Activated naive CD4-positive, alpha-beta T cell treated with anti-CD3 and anti-CD28 coated beads, Interleukin-2, amount 50 U/mL, for 24 hours (primary cell): ENCODE measurements around the gene EPB42.
"Not testable (repeated sequence)": the region's sequence is repeated elsewhere in the genome, so short reads cannot be mapped to it uniquely, and the experiment has no call there.

ENCODE experiments used
- H3K27ac Mint-ChIP-seq: one replicate; pipeline ENCODE4 v1.8.0; 2021; ENCODE audit warnings: mild to moderate bottlenecking, mixed read lengths
- H3K27me3 Mint-ChIP-seq: one replicate; pipeline ENCODE4 v1.8.0; 2021; ENCODE audit warnings: mixed read lengths
- H3K36me3 Mint-ChIP-seq: one replicate; pipeline ENCODE4 v1.8.0; 2021; ENCODE audit warnings: mixed read lengths
- H3K4me1 Mint-ChIP-seq: one replicate; pipeline ENCODE4 v1.8.0; 2021; ENCODE audit warnings: mixed read lengths
- H3K4me3 Mint-ChIP-seq: one replicate; pipeline ENCODE4 v1.8.0; 2021; ENCODE audit warnings: mild to moderate bottlenecking, mixed read lengths
- H3K9me3 Mint-ChIP-seq: one replicate; pipeline ENCODE4 v1.8.0; 2021; ENCODE audit warnings: mixed read lengths

EPB42 gene

GRCh38 chr15:43225950-43226255, 5.1 kb upstream of the EPB42 start:
- H3K27me3 Mint-ChIP-seq, H3K36me3 Mint-ChIP-seq, H3K9me3 Mint-ChIP-seq, H3K4me3 Mint-ChIP-seq, H3K27ac Mint-ChIP-seq, H3K4me1 Mint-ChIP-seq: not testable (repeated sequence)

GRCh38 chr15:43225201-43225949, 4.6 kb upstream of the EPB42 start:
- no peaks in the 10 kb centered on the region for H3K9me3 Mint-ChIP-seq
- H3K27ac Mint-ChIP-seq = no peak overlapping the region
- no peaks in the 10 kb centered on the region for H3K36me3 Mint-ChIP-seq
- peaks cover 7% of the 10 kb centered on the region for H3K4me1 Mint-ChIP-seq
- no peak overlapping the region for H3K4me3 Mint-ChIP-seq
- peaks cover 5% of the 10 kb centered on the region for H3K27me3 Mint-ChIP-seq

GRCh38 chr15:43221422-43221821, 604 bp upstream of the EPB42 start:
- Mint-ChIP-seq H3K4me1 (peaks cover 7% of the 10 kb centered on the region), H3K27me3 (peaks cover 5% of the 10 kb centered on the region), H3K9me3 (no peaks in the 10 kb centered on the region), H3K4me3 (no peak overlapping the region), H3K27ac (no peak overlapping the region), H3K36me3 (no peaks in the 10 kb centered on the region)

GRCh38 chr15:43219929-43220928, 589 bp downstream of the EPB42 start:
- no peak overlapping the region for H3K4me3 Mint-ChIP-seq
- no peaks in the 10 kb centered on the region for H3K4me1 Mint-ChIP-seq
- peaks cover 3% of the 10 kb centered on the region for H3K27me3 Mint-ChIP-seq
- no peaks in the 10 kb centered on the region for H3K9me3 Mint-ChIP-seq
- H3K36me3 Mint-ChIP-seq = no peaks in the 10 kb centered on the region
- H3K27ac Mint-ChIP-seq = no peak overlapping the region

DNA sequence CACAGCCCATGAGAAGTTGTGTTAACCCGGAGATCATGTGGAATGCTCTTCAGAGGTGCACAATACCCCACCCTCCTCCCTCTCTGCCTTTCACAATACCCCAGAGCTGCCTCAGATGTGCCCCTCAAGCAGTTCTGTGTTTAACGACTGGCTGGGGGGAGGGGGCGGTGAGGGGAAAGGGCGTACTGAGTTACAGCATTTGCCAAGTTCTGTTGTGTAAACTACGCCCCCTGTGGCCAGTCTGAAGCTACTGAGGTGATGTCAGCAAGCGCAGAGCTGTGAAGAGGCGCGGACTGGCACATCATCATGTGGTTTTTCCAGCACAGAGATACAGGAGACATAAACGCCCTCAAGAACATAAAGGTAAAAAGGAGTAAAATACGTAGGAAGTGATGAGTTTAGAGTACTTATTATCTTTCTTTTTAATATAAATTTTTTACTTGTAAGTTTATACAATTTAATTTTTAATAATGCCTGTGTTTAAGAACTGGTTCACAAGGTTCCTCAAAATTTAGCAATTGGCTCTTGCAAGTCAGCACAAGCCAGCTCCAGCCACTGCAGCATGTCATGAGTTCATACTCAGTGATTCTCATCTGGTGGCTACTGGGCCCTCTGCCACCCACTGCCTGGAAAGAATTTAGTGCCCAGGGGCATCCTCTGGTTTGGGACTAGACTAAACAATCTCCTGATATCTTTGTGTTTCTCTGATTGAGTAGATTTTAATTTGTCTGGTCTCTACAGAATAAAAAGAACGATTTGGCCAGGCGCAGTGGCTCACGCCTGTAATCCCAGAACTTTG, 1.7 kb downstream of the EPB42 start:
- no peak overlapping the region for H3K27ac Mint-ChIP-seq
- no peak overlapping the region for H3K4me3 Mint-ChIP-seq
- no peaks in the 10 kb centered on the region for H3K27me3 Mint-ChIP-seq
- no peaks in the 10 kb centered on the region for H3K36me3 Mint-ChIP-seq
- H3K4me1 Mint-ChIP-seq = no peaks in the 10 kb centered on the region
- no peaks in the 10 kb centered on the region for H3K9me3 Mint-ChIP-seq

DNA sequence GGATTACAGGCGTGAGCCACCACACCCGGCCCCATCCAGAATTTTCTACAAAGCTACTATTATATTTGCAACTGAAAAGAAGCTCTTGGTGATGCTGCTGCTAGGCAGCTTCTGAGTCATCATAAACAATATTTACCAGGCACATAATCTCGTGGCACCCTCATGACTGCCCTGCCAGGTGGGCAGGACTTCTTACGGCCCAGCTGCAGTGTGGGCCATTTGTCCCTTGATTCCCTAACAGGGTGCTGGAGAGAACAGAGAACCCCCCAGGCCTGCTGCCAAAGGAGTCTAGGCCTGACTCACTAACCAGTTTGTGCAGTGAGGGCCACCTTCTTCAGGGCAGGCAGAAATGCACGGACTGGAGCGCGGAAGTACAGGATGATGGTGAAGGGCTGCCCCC, 4.9 kb downstream of the EPB42 start:
- H3K36me3 Mint-ChIP-seq = no peaks in the 10 kb centered on the region
- no peaks in the 10 kb centered on the region for H3K4me1 Mint-ChIP-seq
- H3K27ac Mint-ChIP-seq = no peak overlapping the region

GRCh38 chr15:43214592-43215295, 6.1 kb downstream of the EPB42 start:
- Mint-ChIP-seq H3K27me3 (peaks cover 2% of the 10 kb centered on the region), H3K27ac (no peak overlapping the region), H3K4me3 (no peak overlapping the region), H3K9me3 (no peaks in the 10 kb centered on the region), H3K36me3 (no peaks in the 10 kb centered on the region), H3K4me1 (no peaks in the 10 kb centered on the region)

More for the DNA sequence above, 4.9 kb downstream of the EPB42 start:
- Mint-ChIP-seq H3K27me3 (no peaks in the 10 kb centered on the region), H3K9me3 (no peaks in the 10 kb centered on the region), H3K4me3 (no peak overlapping the region)

DNA sequence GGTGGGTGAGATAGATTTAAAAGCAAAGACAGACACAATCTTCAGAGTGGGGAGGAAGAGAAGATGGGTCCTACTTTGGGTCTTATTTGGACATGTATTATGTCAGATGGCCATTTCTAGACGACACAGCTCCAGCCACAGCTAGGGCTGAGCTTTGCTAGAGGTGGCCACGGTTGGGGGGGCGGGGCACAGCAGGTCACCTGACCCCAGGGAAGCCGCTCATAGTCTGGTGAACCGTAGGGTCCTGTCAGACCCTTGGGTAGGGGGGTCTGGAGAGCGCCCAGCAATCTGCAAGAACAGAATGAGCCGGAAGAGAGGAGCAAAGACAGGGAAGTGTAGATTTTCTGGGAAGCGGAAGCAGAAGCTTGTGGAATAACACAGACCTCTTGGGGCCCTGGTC, 6.6 kb downstream of the EPB42 start:
- H3K9me3 Mint-ChIP-seq = no peaks in the 10 kb centered on the region
- H3K4me3 Mint-ChIP-seq = no peak overlapping the region
- H3K4me1 Mint-ChIP-seq = no peaks in the 10 kb centered on the region
- H3K27me3 Mint-ChIP-seq = peaks cover 2% of the 10 kb centered on the region
- H3K27ac Mint-ChIP-seq = no peak overlapping the region
- H3K36me3 Mint-ChIP-seq = no peaks in the 10 kb centered on the region

DNA sequence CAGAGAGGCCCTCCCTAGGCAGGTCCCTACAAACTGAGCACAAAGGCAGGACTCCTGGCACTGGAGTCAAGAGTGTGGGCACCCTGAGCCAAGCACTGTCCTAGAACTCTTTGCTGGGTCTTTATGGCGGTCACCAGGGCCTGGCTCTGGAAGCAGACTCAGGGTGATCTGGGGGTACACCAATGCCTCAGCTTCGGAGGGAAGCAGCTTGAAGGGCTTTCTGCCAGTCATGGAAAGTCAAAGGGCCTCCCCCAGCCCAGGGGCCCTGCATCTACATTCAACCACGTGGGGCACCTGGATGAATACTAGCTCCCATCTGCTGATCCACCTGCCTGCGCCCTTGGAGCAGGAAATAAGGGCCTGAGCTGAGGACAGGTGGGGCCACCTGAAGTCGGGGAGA, 7.4 kb downstream of the EPB42 start:
- H3K4me1 Mint-ChIP-seq = no peaks in the 10 kb centered on the region
- no peak overlapping the region for H3K4me3 Mint-ChIP-seq
- no peak overlapping the region for H3K27ac Mint-ChIP-seq
- no peaks in the 10 kb centered on the region for H3K9me3 Mint-ChIP-seq
- H3K27me3 Mint-ChIP-seq = peaks cover 5% of the 10 kb centered on the region
- no peaks in the 10 kb centered on the region for H3K36me3 Mint-ChIP-seq

- no peak overlapping the region for H3K27ac Mint-ChIP-seq
- no peak overlapping the region for H3K4me3 Mint-ChIP-seq
- H3K4me1 Mint-ChIP-seq = no peaks in the 10 kb centered on the region
- peaks cover 6% of the 10 kb centered on the region for H3K27me3 Mint-ChIP-seq
- no peaks in the 10 kb centered on the region for H3K9me3 Mint-ChIP-seq
- H3K36me3 Mint-ChIP-seq = no peaks in the 10 kb centered on the region
Measured at GRCh38 chr15:43212951-43213350, 7.9 kb downstream of the EPB42 start.

DNA sequence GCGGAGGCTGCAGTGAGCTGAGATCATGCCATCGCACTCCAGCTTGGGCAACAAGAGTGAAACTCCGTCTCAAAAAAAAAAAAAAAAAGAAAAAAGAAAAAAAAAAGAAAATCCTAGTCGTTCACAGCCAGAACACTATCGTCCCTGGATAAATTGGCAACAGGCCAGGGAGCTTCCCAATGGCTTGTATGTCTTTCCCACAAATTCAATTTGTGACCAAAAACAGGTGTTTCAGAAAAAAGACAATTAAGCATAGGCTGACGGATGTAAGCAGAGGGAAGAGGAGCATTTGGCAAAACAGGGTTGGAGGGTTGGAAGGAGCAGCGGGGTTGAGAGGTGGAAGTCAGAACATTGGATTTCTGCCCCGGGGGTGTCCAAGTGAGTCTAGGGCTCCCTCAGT, 8.5 kb downstream of the EPB42 start:
- Mint-ChIP-seq H3K27me3 (peaks cover 6% of the 10 kb centered on the region), H3K4me3 (no peak overlapping the region), H3K36me3 (no peaks in the 10 kb centered on the region), H3K27ac (no peak overlapping the region), H3K9me3 (no peaks in the 10 kb centered on the region), H3K4me1 (no peaks in the 10 kb centered on the region)

GRCh38 chr15:43211224-43211735, 9.5 kb downstream of the EPB42 start:
- no peak overlapping the region for H3K27ac Mint-ChIP-seq
- no peaks in the 10 kb centered on the region for H3K9me3 Mint-ChIP-seq
- H3K27me3 Mint-ChIP-seq = peaks cover 6% of the 10 kb centered on the region
- H3K4me3 Mint-ChIP-seq = no peak overlapping the region
- H3K4me1 Mint-ChIP-seq = no peaks in the 10 kb centered on the region
- no peaks in the 10 kb centered on the region for H3K36me3 Mint-ChIP-seq

GRCh38 chr15:43210807-43211206, 10.0 kb downstream of the EPB42 start:
- H3K27me3 Mint-ChIP-seq = peaks cover 6% of the 10 kb centered on the region
- no peaks in the 10 kb centered on the region for H3K36me3 Mint-ChIP-seq
- H3K9me3 Mint-ChIP-seq = no peaks in the 10 kb centered on the region
- H3K4me1 Mint-ChIP-seq = no peaks in the 10 kb centered on the region
- H3K27ac Mint-ChIP-seq = no peak overlapping the region
- no peak overlapping the region for H3K4me3 Mint-ChIP-seq

- H3K27me3 Mint-ChIP-seq = peaks cover 6% of the 10 kb centered on the region
- no peaks in the 10 kb centered on the region for H3K36me3 Mint-ChIP-seq
Measured at GRCh38 chr15:43210172-43210745, 10.6 kb downstream of the EPB42 start.

More at GRCh38 chr15:43210172-43210745, 10.6 kb downstream of the EPB42 start:
- no peak overlapping the region for H3K4me3 Mint-ChIP-seq
- no peaks in the 10 kb centered on the region for H3K4me1 Mint-ChIP-seq
- no peak overlapping the region for H3K27ac Mint-ChIP-seq
- H3K9me3 Mint-ChIP-seq = no peaks in the 10 kb centered on the region
